Inferior parietal cortex (tissue), 1 donor: Measurements from ENCODE around the gene ANKDD1B.
"Not testable (repeated sequence)": the region's sequence is repeated elsewhere in the genome, so short reads cannot be mapped to it uniquely, and the experiment has no call there.

Experiments
- DNase-seq: peaks from one replicate; pipeline ENCODE4 v3.0.0-alpha.2; 2016; ENCODE audit errors: extremely low spot score

Gene ANKDD1B

GRCh38 chr5:75660678-75661465, 49.6 kb downstream of the ANKDD1B start:
- DNase-seq, result no peak

GRCh38 chr5:75662061-75662460, 50.8 kb downstream of the ANKDD1B start:
- no peak for DNase-seq

- DNase-seq, result no peak
These were observed 52.5 kb downstream of the ANKDD1B start for GRCh38 chr5:75663579-75664284.

GRCh38 chr5:75664979-75665378, 53.7 kb downstream of the ANKDD1B start:
- DNase-seq, result no peak

GRCh38 chr5:75666801-75667200, 55.5 kb downstream of the ANKDD1B start:
- no peak for DNase-seq

- DNase-seq, result no peak
These were observed 56.3 kb downstream of the ANKDD1B start for GRCh38 chr5:75667586-75667985.

- no peak for DNase-seq
These were observed 57.2 kb downstream of the ANKDD1B start for GRCh38 chr5:75668445-75668844.

GRCh38 chr5:75668977-75669689, 57.9 kb downstream of the ANKDD1B start:
- no peak for DNase-seq

- DNase-seq, result no peak
These were observed 59.3 kb downstream of the ANKDD1B start for GRCh38 chr5:75670577-75670976.

- DNase-seq, result no peak
These were observed 60.3 kb downstream of the ANKDD1B start for GRCh38 chr5:75671506-75671905.

GRCh38 chr5:75672616-75673015, 61.4 kb downstream of the ANKDD1B start:
- no peak for DNase-seq

- DNase-seq, result no peak
These were observed 64.5 kb downstream of the ANKDD1B start for GRCh38 chr5:75675783-75676182.

- DNase-seq, result no peak
These were observed 66.4 kb downstream of the ANKDD1B start for GRCh38 chr5:75677607-75678006.

- DNase-seq, result no peak
These were observed 66.9 kb downstream of the ANKDD1B start for GRCh38 chr5:75678155-75678554.

- peak; percentile 83 for DNase-seq
These were observed 70.0 kb downstream of the ANKDD1B start for GRCh38 chr5:75681125-75681830.

- DNase-seq, result no peak
These were observed 73.9 kb downstream of the ANKDD1B start for GRCh38 chr5:75685141-75685540.

GRCh38 chr5:75686480-75686879, 75.2 kb downstream of the ANKDD1B start:
- no peak for DNase-seq

- DNase-seq, result no peak
These were observed 79.4 kb downstream of the ANKDD1B start for GRCh38 chr5:75690669-75691068.

GRCh38 chr5:75694781-75695180, 83.5 kb downstream of the ANKDD1B start:
- no peak for DNase-seq

GRCh38 chr5:75695472-75696351, 84.5 kb downstream of the ANKDD1B start:
- not testable (repeated sequence) for DNase-seq

GRCh38 chr5:75701856-75702255, 90.6 kb downstream of the ANKDD1B start:
- DNase-seq, result no peak
